HG03097 (cell line): Measurements from ENCODE around the gene CCND2.
A peak's percentile ranks its signal among the peaks of the same experiment; 100 is the strongest.

Source experiments
- ATAC-seq: cut with Tn5 transposase; IDR thresholded peaks from one replicate; pipeline ENCODE4 v1.9.1; 2021; ENCODE audit not compliant: unreplicated experiment, low FRiP score

The CCND2 gene

GRCh38 chr12:4256043-4256826, 17.3 kb upstream of the CCND2 start:
- no peak for ATAC-seq

GRCh38 chr12:4257442-4257841, 16.1 kb upstream of the CCND2 start:
- no peak for ATAC-seq

DNA sequence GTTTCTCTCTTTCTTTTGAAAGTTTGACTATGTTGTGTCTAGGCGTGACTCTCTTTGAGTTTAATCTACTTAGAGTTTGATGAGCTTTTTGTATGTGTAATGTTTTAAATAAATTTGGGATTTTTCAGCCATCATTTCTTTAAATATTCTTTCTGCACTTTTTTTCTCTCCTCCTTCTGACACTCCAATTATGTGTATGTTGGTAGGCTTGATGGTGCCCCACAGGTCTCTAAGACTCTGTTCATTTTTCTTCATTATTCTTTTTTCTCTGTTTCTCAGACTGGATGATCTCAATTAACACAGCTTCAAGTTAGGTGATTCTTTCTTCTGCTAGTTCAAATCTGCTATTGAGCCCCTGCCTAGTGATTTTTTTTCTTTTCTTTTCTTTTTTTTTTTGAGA, 14.5 kb upstream of the CCND2 start:
- no peak for ATAC-seq

GRCh38 chr12:4261655-4262054, 11.9 kb upstream of the CCND2 start:
- ATAC-seq = peak; percentile 56

GRCh38 chr12:4265280-4265679, 8.3 kb upstream of the CCND2 start:
- ATAC-seq = no peak

DNA sequence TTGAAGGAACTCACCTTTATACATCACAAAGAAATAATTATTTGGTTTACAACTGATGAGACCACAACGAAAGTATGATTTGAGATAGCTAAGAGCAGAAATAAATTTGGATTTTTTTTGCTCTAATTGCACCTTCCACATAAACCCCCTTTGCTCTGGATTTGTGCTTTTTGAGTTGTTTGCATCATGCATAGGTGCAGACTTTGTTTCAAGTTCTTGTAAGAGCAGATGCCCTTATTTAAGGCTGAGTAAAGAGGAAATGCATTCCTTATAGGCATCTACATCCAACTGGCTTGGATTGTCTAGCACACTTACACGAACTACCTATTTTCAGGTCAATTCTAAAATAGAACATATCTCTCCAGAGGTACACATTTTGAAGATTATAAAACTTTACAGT, 6.6 kb upstream of the CCND2 start:
- ATAC-seq = no peak

- no peak for ATAC-seq
Observed at GRCh38 chr12:4267704-4268328, 5.7 kb upstream of the CCND2 start.

DNA sequence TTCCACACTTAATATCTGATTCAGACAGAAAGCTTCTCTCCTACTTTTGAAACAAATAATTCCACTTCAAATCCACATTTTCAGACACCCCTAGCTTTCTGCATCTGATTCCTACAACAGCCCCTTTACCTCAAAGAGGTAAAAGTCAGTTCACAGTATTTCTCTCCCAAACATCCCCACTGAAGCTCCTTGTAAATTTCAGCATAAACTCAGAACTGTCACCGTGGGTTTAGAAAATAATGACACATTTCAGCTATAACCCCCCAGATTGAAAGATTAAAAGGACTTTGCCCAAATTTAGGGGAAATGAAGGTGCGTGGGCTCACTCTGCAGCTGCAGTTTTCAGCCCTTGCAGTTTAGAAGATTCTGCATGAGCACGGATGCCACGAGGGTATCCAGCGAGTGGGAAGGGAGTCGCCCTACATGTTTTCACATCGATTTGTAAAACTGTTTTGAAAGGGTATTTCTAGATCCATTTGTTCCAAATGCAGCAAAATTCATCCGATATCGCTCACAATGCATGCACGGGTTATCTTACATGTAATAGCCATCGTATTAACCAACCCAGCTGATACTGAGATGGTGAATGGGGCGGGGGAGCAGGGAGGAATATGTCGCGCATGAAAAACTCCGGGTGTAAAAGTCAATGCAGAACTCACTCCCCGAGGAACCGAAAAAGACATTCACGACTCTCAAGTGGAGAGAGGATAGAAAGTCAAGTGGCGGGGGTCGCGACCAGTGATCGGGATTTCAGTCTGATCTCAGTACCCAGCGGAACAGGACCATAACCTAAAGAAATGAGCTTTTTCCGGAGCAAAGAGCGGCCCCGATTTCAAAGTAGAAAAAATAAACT, 5.0 kb upstream of the CCND2 start:
- ATAC-seq = no peak

GRCh38 chr12:4269279-4269991, 4.1 kb upstream of the CCND2 start:
- peak; percentile 23 for ATAC-seq

- ATAC-seq = no peak
Observed at GRCh38 chr12:4270016-4270830, 3.3 kb upstream of the CCND2 start.

DNA sequence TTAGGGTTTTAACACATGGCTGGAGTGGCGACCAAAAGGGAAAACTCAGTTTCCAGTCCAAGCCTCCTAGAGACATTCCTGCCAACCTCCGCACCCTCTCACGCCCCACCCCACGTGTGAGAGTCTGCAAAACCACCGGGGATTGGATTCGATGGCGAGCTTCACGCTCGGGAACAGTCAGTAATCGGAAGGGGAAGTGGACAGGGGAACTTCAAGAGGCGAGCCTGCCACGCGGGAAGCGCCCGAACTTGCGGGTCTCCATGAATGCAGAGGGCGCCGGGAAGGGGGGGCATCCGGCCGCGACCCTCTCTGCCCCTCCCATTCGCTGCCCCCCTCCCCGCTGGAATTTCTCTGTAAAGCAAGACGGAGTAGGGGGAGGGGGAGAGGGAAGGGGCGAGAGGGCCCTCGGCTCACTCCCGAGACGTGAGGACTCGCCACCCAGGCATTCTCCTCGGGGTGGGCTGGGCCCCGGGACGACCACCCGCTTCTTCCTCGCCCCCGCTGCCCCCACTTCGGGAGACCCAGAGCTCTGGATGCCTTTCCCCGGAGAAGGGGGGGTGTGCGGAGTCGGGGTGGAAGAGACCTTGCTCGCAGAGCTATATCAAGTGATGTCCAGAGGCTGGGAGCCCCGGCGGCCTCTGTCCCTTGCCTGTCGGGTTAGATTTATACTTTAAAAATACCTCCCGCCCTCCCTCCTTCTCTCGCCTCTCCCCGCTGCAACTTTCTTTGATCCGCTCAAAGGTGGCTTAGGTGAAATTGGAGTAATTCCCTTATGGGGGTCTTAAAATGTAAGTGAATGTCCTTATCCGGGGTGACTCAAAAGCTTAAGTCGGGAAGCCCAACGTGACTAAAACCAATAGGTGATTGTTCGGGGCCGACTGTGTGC, 2.5 kb upstream of the CCND2 start:
- no peak for ATAC-seq

DNA sequence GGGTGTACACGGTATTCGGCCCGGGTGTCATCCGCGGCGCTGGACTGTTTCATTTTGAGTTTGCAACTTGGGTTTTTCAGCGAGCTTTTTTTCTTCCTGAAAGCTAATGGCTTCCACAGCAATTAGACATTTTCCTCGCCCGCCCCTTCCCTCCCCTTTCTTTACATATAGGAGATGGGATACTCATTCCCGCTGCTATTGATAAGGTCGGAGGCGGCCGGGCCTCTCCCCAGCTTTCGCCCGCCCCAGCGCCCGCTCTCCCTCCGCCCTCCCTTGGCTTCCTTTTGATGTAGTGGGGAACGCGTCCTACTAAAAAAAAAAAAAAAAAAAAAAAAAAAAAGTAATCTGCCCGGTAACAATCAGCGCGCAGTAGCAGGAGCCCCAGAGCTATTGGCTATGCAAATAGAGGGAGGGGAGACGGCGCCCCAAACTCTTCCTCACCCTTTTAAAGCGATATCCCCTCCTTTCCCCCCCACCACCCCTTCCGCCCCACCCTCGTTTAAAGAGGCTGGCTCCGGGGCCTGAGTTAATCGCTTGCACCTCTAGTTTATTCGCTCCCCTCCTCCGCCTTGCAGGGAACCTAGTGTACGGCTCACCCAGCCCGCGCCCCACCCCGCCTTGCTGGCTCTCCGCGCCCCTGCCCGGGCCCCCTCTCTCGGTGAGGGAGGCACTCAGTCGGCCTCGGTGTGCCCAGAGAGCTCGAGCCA, 1.7 kb upstream of the CCND2 start:
- ATAC-seq = peak; percentile 30

DNA sequence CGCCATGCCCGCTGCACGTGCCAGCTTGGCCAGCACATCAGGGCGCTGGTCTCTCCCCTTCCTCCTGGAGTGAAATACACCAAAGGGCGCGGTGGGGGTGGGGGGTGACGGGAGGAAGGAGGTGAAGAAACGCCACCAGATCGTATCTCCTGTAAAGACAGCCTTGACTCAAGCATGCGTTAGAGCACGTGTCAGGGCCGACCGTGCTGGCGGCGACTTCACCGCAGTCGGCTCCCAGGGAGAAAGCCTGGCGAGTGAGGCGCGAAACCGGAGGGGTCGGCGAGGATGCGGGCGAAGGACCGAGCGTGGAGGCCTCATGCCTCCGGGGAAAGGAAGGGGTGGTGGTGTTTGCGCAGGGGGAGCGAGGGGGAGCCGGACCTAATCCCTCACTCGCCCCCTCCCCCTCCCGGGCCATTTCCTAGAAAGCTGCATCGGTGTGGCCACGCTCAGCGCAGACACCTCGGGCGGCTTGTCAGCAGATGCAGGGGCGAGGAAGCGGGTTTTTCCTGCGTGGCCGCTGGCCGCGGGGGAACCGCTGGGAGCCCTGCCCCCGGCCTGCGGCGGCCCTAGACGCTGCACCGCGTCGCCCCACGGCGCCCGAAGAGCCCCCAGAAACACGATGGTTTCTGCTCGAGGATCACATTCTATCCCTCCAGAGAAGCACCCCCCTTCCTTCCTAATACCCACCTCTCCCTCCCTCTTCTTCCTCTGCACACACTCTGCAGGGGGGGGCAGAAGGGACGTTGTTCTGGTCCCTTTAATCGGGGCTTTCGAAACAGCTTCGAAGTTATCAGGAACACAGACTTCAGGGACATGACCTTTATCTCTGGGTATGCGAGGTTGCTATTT, 914 bp upstream of the CCND2 start:
- peak; percentile 15 for ATAC-seq

- ATAC-seq = no peak
Observed at GRCh38 chr12:4273273-4273651, 300 bp upstream of the CCND2 start.

DNA sequence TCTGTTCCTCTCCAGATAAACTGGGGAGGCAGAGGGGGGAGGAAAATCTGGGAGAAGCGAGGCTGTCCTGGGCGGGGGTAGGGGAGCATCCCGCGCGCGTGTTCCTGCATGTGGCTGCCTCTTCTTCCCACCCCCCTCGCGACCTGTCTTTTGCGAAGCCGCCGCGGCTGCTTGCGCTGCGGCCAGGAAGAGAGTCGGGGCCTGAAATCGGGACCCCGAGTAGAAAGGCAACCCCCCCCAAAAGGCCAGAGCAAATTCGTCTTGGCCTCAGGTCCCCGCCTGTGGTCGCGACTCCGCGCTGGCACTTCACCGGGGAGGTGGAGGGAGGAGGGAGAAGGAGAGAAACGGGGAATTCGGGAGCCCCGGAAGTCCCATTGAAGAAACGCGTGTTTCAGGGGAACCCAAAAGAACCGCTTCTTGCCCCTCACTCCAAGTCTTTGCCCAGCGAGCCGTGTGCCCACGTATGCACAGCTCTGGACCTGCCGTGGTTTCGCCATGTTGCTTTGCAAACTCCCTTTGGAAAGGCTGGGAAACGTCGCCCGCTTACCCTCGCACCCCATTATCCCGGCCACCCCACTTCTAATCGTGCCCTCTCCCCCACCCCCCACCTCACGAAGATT, 944 bp downstream of the CCND2 start:
- ATAC-seq = no peak

- no peak for ATAC-seq
Observed at GRCh38 chr12:4275016-4275869, 1.7 kb downstream of the CCND2 start.
